GM19099 (cell line): Measurements from ENCODE around the gene PRDM8.

Experiments used
- POLR2A ChIP-seq: IDR thresholded peaks from 3 replicates; pipeline ENCODE4 v1.6.1; 2011; ENCODE audit warnings: low read depth; ENCODE audit not compliant: insufficient read length; ENCODE audit errors: extremely low read depth

PRDM8 gene

GRCh38 chr4:80189956-80190677, 7.2 kb upstream of the PRDM8 start:
- TF ChIP-seq POLR2A = no peak

DNA sequence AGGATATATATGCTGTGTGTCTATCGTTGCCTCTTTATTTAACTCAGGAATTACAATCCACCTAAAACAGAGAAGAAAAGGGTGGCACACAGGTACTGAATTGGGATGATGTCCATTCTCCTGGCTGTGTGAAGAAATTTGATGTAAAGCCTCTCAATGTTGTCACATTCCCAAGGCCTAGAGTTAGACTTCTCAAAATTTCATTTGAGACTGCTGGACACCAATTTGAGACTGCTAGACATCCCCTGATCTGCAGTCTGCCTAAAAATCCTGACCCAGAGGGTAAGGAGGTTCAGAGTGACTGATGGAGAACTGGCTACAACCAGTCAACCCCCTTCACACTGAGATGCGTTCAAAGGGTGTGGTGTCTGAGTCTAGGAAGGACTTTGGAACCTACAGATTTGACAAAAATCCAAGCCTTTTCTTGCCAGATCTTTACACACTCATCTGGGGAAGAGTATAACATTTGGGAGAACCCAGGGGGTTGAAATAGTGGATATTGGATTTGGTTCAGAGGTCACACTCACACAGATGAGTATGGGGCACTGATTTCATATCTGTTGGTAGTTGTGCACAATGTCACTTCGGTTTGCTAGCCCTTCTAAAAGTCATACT, 4.9 kb upstream of the PRDM8 start:
- TF ChIP-seq POLR2A = no peak

GRCh38 chr4:80192937-80193336, 4.4 kb upstream of the PRDM8 start:
- TF ChIP-seq POLR2A = no peak

- no peak for TF ChIP-seq POLR2A
Measured at GRCh38 chr4:80195441-80196140, 1.7 kb upstream of the PRDM8 start.

DNA sequence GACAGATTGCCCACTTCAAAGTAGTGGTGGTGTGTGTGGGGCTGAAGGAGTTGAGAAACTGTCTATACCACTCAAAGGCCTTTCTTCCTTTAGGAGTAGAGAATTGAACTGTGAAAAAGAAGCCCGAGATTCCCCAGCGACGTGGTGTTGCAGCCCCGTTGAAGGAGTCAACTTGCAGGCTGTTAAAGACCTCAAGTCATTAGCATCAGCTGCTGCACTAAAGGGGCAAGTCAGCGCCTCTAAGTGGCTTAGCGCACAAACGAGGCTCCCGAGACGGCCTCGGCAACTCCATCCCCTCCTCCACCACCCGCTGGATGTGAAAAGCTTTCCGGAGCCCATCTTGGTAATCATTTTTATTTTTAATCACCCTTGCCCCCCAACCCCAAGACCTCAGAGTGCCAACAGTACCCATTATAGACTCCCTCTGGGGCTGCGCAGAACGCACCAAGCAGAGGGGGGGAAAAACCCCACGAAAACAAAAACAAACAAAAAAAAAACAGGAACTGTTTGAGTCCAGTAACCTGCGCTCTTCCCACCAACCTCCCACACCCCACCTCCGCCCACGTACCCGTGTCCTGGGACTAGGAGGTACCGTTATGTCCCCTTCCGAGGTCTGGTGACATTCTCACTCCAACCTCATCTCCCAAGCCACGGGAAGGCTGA, 913 bp upstream of the PRDM8 start:
- TF ChIP-seq POLR2A = no peak

DNA sequence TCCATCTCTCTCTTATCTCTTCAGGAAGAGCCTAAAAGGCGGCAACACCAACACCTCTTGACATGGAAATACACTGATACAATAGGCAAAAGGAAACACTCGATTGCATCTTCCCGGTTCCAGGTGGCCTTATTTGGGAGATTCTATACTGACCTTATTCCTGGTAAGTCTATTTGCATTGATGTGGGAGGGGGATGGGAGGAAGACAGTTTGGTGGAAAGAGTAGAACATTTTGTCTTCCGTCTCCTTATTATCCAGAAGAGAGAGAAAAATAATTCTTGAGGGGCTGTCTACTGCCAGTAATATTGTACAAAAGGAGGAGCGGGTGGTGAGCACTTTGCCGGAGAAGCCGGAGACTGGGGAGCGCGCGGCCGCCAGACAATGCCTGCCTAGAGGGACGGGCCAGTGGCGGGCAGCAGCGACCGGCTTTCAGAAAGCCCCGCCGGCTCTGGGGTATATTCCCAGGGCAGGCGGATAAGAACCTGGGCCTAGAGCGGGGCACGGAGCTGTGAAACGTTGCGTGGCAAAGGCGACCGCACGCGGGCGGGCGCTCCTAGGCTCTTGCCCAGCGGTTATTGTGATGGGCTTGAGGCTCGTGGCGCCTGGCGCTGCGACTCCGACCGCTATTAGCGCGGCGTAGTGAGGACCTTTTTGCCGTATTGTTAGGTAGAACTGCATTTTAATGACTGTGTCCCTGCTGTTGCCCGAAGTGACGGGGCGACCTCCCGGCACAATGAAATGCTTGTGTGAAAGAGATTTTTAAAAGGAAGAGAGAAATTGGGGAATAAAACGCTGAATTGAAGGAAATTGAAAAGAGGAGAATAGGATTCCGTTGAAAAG, 518 bp downstream of the PRDM8 start:
- TF ChIP-seq POLR2A = no peak

GRCh38 chr4:80198441-80198837, 1.1 kb downstream of the PRDM8 start:
- no peak for TF ChIP-seq POLR2A

DNA sequence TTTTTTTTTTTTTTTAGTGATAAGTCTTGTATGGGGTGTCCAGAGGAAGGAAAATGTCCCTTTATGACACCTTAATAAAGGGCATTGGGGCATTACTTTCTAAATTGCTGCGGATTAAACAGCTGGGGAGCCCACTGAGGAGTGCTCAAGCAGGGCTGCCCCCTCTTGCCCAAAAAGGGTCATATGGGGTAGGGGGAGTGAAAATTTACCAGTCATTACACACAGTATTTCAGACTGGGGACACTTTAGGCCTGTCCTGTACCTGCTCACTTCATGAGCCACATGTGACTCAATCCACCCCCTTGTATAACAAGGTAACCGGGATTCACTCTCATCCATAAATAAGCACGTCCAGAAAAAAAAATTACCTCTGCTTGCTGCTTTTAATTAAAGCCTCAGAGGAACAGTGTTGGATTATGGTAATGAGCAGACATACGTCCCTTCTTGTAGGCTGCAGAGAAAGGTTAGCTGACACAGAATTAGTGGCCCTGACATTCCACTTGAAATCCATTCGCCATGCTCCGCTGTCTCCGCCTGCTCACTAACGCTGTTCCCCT, 1.8 kb downstream of the PRDM8 start:
- no peak for TF ChIP-seq POLR2A

DNA sequence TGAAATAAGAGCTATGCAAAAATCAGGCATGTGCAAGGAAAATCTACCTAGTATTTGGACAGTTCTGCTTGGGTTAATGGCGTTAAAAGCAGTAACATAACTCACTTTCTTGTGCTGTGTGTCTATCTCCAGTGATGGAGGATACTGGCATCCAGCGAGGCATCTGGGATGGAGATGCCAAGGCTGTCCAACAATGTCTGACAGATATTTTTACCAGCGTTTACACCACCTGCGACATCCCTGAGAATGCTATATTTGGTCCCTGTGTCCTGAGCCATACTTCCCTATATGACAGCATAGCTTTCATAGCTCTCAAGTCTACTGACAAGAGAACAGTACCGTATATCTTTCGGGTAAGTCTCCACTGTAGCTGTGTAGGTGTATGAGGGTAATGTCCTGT, 2.6 kb downstream of the PRDM8 start:
- TF ChIP-seq POLR2A = no peak

- TF ChIP-seq POLR2A = no peak
Measured at GRCh38 chr4:80201252-80202151, 4.2 kb downstream of the PRDM8 start.

DNA sequence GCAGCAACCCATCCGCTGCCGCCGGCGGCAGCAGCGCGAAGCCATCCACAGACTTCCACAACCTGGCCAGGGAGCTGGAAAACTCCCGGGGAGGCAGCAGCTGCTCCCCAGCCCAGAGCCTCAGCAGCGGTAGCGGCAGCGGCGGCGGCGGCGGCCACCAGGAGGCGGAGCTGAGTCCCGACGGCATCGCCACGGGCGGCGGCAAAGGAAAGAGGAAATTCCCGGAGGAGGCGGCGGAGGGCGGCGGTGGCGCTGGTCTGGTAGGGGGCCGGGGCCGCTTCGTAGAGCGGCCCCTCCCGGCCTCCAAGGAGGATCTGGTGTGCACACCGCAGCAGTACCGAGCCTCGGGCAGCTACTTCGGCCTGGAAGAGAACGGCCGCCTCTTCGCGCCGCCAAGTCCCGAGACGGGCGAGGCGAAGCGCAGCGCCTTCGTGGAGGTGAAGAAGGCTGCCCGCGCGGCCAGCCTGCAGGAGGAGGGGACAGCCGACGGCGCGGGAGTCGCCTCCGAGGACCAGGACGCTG, 4.9 kb downstream of the PRDM8 start:
- no peak for TF ChIP-seq POLR2A

DNA sequence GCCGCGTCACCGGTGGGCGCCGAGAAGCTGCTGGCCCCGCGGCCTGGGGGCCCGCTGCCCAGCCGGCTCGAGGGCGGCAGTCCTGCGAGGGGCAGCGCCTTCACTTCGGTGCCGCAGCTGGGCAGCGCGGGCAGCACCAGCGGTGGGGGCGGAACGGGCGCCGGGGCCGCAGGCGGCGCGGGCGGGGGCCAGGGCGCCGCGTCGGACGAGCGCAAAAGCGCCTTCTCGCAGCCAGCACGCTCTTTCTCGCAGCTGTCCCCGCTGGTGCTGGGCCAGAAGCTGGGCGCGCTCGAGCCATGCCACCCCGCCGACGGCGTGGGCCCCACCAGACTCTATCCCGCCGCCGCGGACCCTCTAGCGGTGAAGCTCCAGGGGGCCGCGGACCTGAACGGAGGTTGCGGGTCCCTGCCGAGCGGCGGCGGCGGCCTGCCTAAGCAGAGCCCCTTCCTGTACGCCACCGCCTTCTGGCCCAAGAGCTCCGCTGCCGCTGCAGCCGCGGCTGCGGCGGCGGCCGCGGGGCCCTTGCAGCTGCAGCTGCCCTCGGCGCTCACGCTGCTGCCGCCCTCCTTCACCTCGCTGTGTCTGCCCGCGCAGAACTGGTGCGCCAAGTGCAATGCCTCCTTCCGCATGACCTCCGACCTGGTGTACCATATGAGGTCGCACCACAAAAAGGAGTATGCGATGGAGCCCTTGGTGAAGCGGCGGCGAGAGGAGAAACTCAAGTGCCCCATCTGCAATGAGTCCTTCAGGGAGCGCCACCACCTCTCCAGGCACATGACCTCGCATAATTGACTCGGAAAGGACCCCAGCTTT, 5.6 kb downstream of the PRDM8 start:
- no peak for TF ChIP-seq POLR2A

GRCh38 chr4:80204433-80205011, 7.2 kb downstream of the PRDM8 start:
- TF ChIP-seq POLR2A = no peak

GRCh38 chr4:80206111-80206510, 8.8 kb downstream of the PRDM8 start:
- TF ChIP-seq POLR2A = no peak
